ENCODE measurements around the gene OPN5. TPM values are rescaled to one million over a fixed set of nuclear protein-coding genes. Genes with fewer than 3 reads are reported as not detected.
A peak's percentile ranks its signal among the peaks of the same experiment; 100 is the strongest.

Gene OPN5
- total RNA-seq (1 to 10 TPM; 6.3 to 7.3 TPM), polyA plus RNA-seq (ENCODE audit: insufficient read depth, low read depth, low replicate concordance) (17.3 TPM)
- long read RNA-seq, donor 1 = 0 reads
- long read RNA-seq, donor 2 = 0 reads

GRCh38 chr6:47781732-47782131 lies at the start of gene OPN5:
OPN5 (plus strand) TSS chr6:47782032; CDS start chr6:47782067, 35 bp downstream.
- Histone ChIP-seq H3K4me1 (no peaks in the 10 kb centered on the region), H3K36me3 (ENCODE audit: low read depth, missing control alignments) (no peaks in the 10 kb centered on the region), H3K4me3 (no peak within 1 kb of the TSS), H3K27me3 (no peaks in the 10 kb centered on the region), H3K9me3 (no peaks in the 10 kb centered on the region), H3K27ac (no peak within 1 kb of the TSS)
- no peak for DNase-seq
- 80 to 86% methylated on average over 8 of the region's 8 CpGs for WGBS, 2 donors
- TF ChIP-seq CTCF (IDR thresholded peaks at IDR 0.05) (no peak), POLR2A (IDR thresholded peaks at IDR 0.05) (no peak)
- intact Hi-C loops (cut with DNase I; ENCODE audit: low total_unique reads) = loop anchor here (10.0 kb wide), 2 partner anchors 147 to 367 kb away; no protein-coding TSS in a partner anchor

GRCh38 chr6:47733879-47734558 lies 47.8 kb upstream of the OPN5 start:
- 27 to 30% methylated on average over 2 of the region's 2 CpGs for WGBS, 2 donors
- Histone ChIP-seq H3K9me3 (no peaks in the 10 kb centered on the region), H3K27me3 (no peaks in the 10 kb centered on the region), H3K4me1 (no peaks in the 10 kb centered on the region), H3K27ac (no peak overlapping the region), H3K36me3 (ENCODE audit: low read depth, missing control alignments) (no peaks in the 10 kb centered on the region), H3K4me3 (no peak overlapping the region)
- DNase-seq = no peak
- TF ChIP-seq POLR2A (IDR thresholded peaks at IDR 0.05) (no peak), CTCF (IDR thresholded peaks at IDR 0.05) (peak in 1 of 3 experiments; percentile 13)
- intact Hi-C loops (cut with DNase I; ENCODE audit: low total_unique reads) = no loop called here

GRCh38 chr6:47734831-47735481 lies 46.9 kb upstream of the OPN5 start:
- 72 to 76% methylated on average over 4 of the region's 4 CpGs for WGBS, 2 donors
- intact Hi-C loops (cut with DNase I; ENCODE audit: low total_unique reads) = no loop called here
- Histone ChIP-seq H3K36me3 (ENCODE audit: low read depth, missing control alignments) (no peaks in the 10 kb centered on the region), H3K27me3 (no peaks in the 10 kb centered on the region), H3K9me3 (no peaks in the 10 kb centered on the region), H3K4me3 (no peak overlapping the region), H3K27ac (no peak overlapping the region), H3K4me1 (no peaks in the 10 kb centered on the region)
- no peak for DNase-seq
- TF ChIP-seq POLR2A (IDR thresholded peaks at IDR 0.05) (no peak), CTCF (IDR thresholded peaks at IDR 0.05) (no peak)

- Histone ChIP-seq H3K27me3 (no peaks in the 10 kb centered on the region), H3K4me3 (no peak overlapping the region), H3K27ac (no peak overlapping the region), H3K4me1 (no peaks in the 10 kb centered on the region), H3K36me3 (ENCODE audit: low read depth, missing control alignments) (no peaks in the 10 kb centered on the region), H3K9me3 (no peaks in the 10 kb centered on the region)
- TF ChIP-seq CTCF (IDR thresholded peaks at IDR 0.05) (no peak), POLR2A (IDR thresholded peaks at IDR 0.05) (no peak)
- WGBS, 2 donors = 71 to 77% methylated on average over 7 of the region's 7 CpGs
- no peak for DNase-seq
- intact Hi-C loops (cut with DNase I; ENCODE audit: low total_unique reads) = no loop called here
These were observed 45.6 kb upstream of the OPN5 start for GRCh38 chr6:47736083-47736700.
